OCI-LY7 (cell line): ENCODE results near the gene METTL21C.

Experiments
- CTCF ChIP-seq: fragments of 200-600 bp; sonication (generic); conservative IDR thresholded peaks from 2 replicates; pipeline ENCODE4 v1.5.1; 2014; ENCODE audit warnings: mild to moderate bottlenecking, antibody characterized with exemption, low read length, moderate library complexity, mixed read lengths
- EZH2phosphoT487 ChIP-seq: fragments of 200-600 bp; sonication (generic); IDR thresholded peaks from 2 replicates; pipeline ENCODE4 v1.6.1; 2018; ENCODE audit warnings: low read depth, borderline replicate concordance, mild to moderate bottlenecking, mixed run types, antibody characterized with exemption, low read length, moderate library complexity, mixed read lengths

GRCh38 chr13:102657630-102658029 lies 37.2 kb downstream of the METTL21C start:
- 0 out of 2 replicates have a peak, but pooled peaks have one; percentile 24 for TF ChIP-seq CTCF
- no peak for TF ChIP-seq EZH2phosphoT487
